GM13976 (cell line): ENCODE measurements around the gene MICAL3.
A peak's percentile ranks its signal among the peaks of the same experiment; 100 is the strongest.

Experiments used
- DNase-seq: peaks from one replicate; pipeline ENCODE4 v3.0.0; 2012; ENCODE audit warnings: low spot score
- in situ Hi-C: fragments of 300-500 bp; cut with MboI; formaldehyde crosslinking; loops from one replicate; pipeline ENCODE4 v1.12.0; 2022; ENCODE audit warnings: low sequenced_read_pairs, mixed read lengths, inconsistent platforms; ENCODE audit not compliant: unreplicated experiment
- TF ChIP-seq, protein P1 (sequence below): IDR thresholded peaks from 2 replicates; pipeline ENCODE4 v1.5.1; 2012; ENCODE audit warnings: borderline replicate concordance, mild to moderate bottlenecking; ENCODE audit not compliant: insufficient read depth; ENCODE audit errors: extremely low read depth, missing control alignments, control extremely low read depth

MICAL3 gene

DNA sequence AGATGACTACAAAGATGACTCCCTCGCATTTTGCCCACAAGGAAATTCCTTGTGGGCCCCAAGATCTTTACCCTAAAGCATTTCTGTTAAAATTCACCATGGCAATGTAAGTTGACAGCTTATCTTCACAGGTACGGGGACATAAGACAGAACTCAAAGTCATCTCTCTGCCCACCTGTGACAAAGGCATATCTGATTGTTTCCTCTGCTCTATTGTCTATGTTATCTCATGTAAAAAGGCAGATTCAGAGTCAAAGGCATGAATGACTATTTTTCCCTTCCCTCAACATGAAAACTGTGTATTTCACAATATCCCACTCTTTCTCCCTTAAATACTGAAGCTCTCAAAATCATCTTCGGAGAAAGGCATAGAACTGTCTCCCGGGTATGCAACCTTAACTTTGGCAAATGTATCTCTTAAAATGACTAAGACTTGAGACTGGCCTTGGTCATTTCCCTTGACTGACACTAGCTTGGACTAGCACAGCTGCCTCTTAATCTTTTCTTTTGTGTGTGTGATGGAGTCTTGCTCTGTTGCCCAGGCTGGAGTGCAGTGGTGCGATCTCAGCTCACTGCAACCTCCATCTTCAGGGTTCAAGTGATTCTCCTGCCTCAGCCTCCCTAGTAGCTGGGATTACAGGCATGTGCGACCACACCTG is 103.2 kb downstream of the MICAL3 start:
- DNase-seq, result no peak
- in situ Hi-C loops, result no loop called here
- TF ChIP-seq, protein P1, sequence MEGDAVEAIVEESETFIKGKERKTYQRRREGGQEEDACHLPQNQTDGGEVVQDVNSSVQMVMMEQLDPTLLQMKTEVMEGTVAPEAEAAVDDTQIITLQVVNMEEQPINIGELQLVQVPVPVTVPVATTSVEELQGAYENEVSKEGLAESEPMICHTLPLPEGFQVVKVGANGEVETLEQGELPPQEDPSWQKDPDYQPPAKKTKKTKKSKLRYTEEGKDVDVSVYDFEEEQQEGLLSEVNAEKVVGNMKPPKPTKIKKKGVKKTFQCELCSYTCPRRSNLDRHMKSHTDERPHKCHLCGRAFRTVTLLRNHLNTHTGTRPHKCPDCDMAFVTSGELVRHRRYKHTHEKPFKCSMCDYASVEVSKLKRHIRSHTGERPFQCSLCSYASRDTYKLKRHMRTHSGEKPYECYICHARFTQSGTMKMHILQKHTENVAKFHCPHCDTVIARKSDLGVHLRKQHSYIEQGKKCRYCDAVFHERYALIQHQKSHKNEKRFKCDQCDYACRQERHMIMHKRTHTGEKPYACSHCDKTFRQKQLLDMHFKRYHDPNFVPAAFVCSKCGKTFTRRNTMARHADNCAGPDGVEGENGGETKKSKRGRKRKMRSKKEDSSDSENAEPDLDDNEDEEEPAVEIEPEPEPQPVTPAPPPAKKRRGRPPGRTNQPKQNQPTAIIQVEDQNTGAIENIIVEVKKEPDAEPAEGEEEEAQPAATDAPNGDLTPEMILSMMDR, result no peak

DNA sequence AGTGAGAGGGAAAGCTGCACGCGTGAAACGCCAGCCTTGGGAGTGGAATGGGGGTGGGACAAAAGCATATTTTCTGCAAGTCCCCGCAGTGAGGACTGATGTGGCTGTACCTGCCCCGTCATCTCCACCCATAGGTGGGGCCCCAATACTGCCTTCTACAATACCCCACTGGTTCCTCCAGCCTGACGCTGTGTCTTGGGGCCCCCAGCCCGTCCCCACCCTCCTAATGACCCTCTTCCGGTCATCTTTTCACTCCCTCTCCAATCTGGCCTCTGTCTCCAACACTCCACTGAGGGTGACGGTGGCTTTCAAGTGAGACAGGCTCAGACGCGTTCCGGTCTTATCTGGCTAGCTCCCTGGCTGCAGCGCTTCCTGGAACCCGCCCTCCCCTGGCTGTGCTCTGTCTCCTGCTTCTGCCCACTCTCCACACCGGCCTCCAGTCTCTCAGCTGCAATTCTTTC is 104.2 kb downstream of the MICAL3 start:
- TF ChIP-seq, protein P1, result no peak
- DNase-seq, result no peak
- in situ Hi-C loops, result no loop called here

DNA sequence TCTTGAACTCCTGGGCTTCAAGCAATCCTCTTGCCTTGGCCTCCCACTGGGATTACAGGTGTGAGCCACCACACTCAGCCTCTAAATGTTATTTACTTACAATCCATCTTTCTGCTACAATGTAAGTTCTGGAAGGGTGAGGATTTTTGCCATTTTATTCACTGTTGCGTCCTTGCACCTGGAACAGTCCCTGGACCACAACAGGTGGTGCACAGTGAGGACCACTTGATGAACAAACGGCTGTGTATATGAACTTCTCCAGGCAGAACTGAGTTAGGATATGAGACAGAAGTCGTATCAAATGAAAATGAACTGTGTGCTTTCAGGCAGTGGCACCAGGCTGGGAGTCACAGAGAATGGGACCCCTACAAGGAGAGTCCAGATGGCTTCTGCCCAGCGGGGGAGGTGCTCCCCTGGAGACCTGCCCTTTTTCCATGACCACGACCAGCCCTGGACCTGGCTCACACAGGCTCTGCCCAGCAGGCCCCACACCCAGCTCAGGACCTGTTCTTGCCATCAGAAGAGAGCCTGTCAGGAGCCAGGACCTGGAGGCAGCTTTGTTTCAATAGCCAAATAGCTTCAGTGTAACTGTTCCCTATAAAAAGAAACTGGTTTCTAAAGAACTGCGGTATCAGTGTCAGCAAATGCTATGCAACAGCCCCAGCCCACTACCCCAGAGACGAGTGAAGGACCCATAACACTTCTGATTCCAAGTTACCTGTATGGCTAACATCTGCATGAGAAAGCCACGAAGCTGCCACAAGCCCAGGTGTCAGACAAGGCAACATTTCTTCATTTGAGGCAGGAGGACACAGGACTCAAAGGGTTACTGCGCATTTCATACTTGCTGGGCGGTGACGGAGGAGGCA is 104.9 kb downstream of the MICAL3 start:
- TF ChIP-seq, protein P1, result no peak
- in situ Hi-C loops, result no loop called here

DNA sequence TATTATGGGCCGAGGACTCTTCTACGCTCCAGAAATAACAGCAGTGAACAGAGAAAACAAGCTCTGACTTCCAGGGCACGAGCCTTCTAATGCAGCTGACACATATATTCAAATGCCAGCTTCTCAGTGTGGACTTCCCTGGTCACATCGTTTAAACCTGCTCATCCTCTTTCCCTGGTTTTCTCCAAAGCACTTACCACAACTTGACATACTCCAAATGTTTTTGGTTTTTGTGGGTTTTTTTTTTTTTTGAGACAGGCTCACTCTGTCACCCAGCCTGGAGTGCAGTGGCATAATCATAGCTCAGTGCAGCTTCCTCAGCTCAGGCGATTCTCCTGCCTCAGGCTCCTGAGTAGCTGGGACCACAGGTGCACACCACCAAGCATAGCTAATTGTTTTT is 105.5 kb downstream of the MICAL3 start:
- TF ChIP-seq, protein P1, result no peak
- DNase-seq, result no peak
- in situ Hi-C loops, result no loop called here

More for the DNA sequence above, 104.9 kb downstream of the MICAL3 start:
- DNase-seq, result no peak

DNA sequence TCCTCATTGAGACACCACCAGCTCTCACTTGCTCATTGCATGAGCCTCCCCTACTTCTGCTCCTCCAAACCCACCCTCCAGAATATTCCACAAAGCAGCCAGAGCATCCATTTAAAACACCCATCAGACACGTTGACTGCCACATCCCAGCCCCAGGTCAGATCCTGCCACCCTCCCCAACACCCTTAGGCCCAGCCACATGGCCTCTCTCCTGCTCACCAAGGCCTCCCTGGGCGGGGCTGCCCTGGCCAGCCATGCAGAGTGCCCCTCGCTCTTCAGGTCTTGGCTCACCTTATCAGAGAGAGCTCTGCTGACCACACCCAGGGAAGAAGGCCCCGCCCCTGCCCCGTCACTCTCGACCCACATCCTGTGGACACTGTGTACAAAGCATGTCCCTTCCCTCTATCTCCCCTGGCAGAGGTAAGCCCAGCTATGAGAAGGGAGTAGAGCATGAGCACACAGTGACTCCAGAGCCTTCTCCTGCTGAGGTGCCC is 106.8 kb downstream of the MICAL3 start:
- TF ChIP-seq, protein P1, result no peak
- peak; percentile 48 for DNase-seq
- in situ Hi-C loops, result no loop called here

DNA sequence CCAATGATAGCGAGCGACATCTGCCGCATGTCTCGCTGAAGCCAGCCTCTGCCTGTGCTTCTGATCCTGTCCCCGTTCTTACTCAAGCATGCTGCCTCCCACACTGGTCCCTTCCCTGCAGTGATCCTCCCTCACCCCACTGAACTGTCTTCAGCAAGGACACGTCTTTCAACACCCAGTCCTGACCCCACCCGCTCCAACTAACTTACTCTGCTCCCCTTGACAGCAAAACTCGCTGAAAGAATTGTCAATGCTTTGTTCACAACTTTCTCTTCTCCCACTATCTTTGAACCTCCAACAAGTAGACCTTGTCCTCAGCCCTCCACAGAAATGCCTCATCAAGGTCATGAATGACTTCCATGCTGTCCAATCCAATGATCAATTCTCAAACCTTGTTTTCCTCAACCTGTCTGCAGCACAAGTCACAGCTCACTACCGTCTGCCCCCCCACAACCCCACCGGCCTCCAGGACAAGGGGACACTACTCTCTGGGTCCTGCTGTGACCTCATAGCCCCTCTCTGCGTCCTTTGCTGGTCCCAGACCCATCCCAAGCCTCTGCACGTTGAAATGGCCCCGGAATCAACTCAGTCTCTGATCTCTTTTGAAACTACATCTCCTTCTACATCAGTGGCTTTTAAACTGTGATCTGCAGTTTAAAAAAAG is 108.0 kb downstream of the MICAL3 start:
- no peak for DNase-seq
- TF ChIP-seq, protein P1, result no peak
- in situ Hi-C loops, result no loop called here
